HL-60 (cell line): ENCODE results near the gene SLC39A6.
A peak's percentile ranks its signal among the peaks of the same experiment; 100 is the strongest.
"Not testable (repeated sequence)": the region's sequence is repeated elsewhere in the genome, so short reads cannot be mapped to it uniquely, and the experiment has no call there.

Experiments used
- DNase-seq, 2 experiments: peaks; one replicate each; pipeline ENCODE4 v3.0.0-alpha.2; 2010 to 2020; ENCODE audit warnings: low read depth in 1 of 2, low spot score in 1 of 2
- H3K27ac ChIP-seq: fragments of 250-450 bp; sonication (Bioruptor Pico); replicated peaks from 2 replicates; pipeline ENCODE4 v1.5.1; 2020; ENCODE audit warnings: mild to moderate bottlenecking, moderate library complexity
- H3K27me3 ChIP-seq: fragments of 250-450 bp; sonication (Bioruptor Pico); 2 replicates; pipeline ENCODE4 v1.5.1; 2021; ENCODE audit warnings: mild to moderate bottlenecking, moderate library complexity; ENCODE audit not compliant: insufficient read depth, poor library complexity, severe bottlenecking
- H3K4me3 ChIP-seq: replicated peaks from 2 replicates; pipeline ENCODE4 v1.5.1; 2011; ENCODE audit warnings: mild to moderate bottlenecking, control low read depth, low read length; ENCODE audit not compliant: insufficient read depth
- GABPA ChIP-seq: IDR thresholded peaks from 2 replicates; pipeline ENCODE4 v1.6.1; 2012; ENCODE audit warnings: low read depth
- POLR2AphosphoS5 ChIP-seq: IDR thresholded peaks from 2 replicates; pipeline ENCODE4 v1.6.1; 2012; ENCODE audit warnings: low read depth
- SPI1 ChIP-seq: IDR thresholded peaks from 2 replicates; pipeline ENCODE4 v1.6.1; 2012; ENCODE audit warnings: low read depth, mild to moderate bottlenecking, borderline replicate concordance
- TF ChIP-seq, protein P1 (sequence below): IDR thresholded peaks from one replicate; pipeline ENCODE4 v1.5.1; 2011; ENCODE audit warnings: low read length, control low read depth, inconsistent platforms; ENCODE audit not compliant: insufficient read depth
- TF ChIP-seq, protein P2 (sequence below): IDR thresholded peaks from 2 replicates; pipeline ENCODE4 v1.6.1; 2012; ENCODE audit warnings: low read depth; ENCODE audit not compliant: insufficient replicate concordance

The SLC39A6 gene

DNA sequence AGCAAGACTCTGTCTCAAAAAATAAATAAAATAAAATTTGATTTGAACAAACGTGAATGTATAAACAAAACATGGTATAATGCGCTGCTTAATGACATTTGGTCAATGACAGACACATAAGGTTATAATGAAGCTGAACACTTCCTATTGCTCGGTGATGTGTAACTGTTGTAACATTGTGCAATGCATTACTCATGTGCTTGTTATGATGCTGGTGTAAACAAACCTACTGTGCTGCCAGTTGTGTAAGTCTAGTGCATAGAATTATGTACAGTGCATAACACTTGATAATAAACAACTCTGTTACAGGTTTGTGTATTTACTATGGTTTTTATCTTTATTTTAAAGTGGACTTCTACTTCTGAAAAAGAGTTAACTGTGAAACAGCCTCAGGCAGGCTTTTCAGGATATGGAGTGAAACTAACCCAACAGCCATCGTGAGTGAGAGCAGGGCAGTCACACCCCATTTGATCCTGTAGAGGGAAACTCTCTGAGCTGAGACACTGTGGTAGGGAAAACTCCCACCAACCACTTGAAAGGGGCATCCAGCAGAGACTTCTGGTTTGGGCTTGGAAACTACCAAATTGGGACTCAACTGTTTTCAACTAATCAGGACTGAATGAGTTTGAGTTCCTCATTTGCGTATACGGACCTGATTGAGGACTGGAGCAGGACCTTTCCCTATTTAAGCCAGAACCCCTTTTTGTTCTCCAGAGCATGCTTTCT is 53.1 kb downstream of the SLC39A6 start:
- Histone ChIP-seq H3K27me3 (no peaks in the 10 kb centered on the region), H3K4me3 (no peak overlapping the region), H3K27ac (no peak overlapping the region)
- peak; percentile 58 to 82 for DNase-seq
- TF ChIP-seq, protein P1, sequence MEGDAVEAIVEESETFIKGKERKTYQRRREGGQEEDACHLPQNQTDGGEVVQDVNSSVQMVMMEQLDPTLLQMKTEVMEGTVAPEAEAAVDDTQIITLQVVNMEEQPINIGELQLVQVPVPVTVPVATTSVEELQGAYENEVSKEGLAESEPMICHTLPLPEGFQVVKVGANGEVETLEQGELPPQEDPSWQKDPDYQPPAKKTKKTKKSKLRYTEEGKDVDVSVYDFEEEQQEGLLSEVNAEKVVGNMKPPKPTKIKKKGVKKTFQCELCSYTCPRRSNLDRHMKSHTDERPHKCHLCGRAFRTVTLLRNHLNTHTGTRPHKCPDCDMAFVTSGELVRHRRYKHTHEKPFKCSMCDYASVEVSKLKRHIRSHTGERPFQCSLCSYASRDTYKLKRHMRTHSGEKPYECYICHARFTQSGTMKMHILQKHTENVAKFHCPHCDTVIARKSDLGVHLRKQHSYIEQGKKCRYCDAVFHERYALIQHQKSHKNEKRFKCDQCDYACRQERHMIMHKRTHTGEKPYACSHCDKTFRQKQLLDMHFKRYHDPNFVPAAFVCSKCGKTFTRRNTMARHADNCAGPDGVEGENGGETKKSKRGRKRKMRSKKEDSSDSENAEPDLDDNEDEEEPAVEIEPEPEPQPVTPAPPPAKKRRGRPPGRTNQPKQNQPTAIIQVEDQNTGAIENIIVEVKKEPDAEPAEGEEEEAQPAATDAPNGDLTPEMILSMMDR: no peak
- no peak for TF ChIP-seq GABPA
- TF ChIP-seq, protein P2, sequence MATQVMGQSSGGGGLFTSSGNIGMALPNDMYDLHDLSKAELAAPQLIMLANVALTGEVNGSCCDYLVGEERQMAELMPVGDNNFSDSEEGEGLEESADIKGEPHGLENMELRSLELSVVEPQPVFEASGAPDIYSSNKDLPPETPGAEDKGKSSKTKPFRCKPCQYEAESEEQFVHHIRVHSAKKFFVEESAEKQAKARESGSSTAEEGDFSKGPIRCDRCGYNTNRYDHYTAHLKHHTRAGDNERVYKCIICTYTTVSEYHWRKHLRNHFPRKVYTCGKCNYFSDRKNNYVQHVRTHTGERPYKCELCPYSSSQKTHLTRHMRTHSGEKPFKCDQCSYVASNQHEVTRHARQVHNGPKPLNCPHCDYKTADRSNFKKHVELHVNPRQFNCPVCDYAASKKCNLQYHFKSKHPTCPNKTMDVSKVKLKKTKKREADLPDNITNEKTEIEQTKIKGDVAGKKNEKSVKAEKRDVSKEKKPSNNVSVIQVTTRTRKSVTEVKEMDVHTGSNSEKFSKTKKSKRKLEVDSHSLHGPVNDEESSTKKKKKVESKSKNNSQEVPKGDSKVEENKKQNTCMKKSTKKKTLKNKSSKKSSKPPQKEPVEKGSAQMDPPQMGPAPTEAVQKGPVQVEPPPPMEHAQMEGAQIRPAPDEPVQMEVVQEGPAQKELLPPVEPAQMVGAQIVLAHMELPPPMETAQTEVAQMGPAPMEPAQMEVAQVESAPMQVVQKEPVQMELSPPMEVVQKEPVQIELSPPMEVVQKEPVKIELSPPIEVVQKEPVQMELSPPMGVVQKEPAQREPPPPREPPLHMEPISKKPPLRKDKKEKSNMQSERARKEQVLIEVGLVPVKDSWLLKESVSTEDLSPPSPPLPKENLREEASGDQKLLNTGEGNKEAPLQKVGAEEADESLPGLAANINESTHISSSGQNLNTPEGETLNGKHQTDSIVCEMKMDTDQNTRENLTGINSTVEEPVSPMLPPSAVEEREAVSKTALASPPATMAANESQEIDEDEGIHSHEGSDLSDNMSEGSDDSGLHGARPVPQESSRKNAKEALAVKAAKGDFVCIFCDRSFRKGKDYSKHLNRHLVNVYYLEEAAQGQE: no peak
- TF ChIP-seq POLR2AphosphoS5: no peak
- TF ChIP-seq SPI1: no peak

DNA sequence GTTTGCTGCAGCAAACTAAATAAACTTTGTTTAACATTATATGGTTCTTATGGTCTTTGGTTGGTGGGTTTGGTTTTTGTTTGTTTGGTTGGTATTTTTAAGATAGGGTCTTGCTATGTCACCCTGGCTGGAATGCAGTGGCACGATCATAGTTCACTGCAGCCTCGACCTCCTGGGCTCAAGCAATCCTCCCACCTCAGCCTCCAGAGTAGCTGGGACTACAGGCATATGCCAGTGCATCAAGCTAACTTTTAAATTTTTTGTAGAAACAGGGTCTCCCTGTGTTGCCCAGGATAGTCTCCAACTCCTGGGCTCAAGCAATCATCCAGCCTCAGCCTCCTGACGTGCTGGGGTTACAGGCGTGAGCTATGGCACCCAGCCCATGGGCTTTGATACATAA is 54.7 kb downstream of the SLC39A6 start:
- no peak for DNase-seq
- Histone ChIP-seq H3K27me3 (no peaks in the 10 kb centered on the region), H3K27ac (no peak overlapping the region), H3K4me3 (no peak overlapping the region)
- TF ChIP-seq POLR2AphosphoS5 (no peak), GABPA (no peak)
- TF ChIP-seq, protein P1: no peak
- TF ChIP-seq, protein P2: no peak

DNA sequence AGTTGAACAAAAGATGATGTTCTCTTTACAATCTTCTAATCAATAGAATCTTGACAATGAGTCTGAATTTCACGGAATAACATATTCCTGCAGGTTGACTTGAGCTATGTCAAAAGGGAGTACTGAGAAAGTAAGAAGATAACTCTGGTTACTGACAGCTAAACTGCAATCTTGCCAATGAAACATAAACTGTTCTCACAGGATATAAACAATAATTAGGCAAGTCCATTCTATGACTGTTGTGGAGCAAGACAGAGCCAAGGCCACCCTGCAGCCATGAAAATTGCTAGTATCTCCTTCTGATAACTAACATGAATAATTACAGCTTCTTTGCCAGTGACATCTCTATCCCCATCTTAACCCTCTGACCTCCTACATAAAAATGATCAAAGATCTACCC is 55.5 kb downstream of the SLC39A6 start:
- no peak overlapping the region for H3K4me3 ChIP-seq
- no peak for TF ChIP-seq POLR2AphosphoS5
- TF ChIP-seq SPI1: no peak
- no peak for DNase-seq
- H3K27ac ChIP-seq: no peak overlapping the region
- H3K27me3 ChIP-seq: no peaks in the 10 kb centered on the region

DNA sequence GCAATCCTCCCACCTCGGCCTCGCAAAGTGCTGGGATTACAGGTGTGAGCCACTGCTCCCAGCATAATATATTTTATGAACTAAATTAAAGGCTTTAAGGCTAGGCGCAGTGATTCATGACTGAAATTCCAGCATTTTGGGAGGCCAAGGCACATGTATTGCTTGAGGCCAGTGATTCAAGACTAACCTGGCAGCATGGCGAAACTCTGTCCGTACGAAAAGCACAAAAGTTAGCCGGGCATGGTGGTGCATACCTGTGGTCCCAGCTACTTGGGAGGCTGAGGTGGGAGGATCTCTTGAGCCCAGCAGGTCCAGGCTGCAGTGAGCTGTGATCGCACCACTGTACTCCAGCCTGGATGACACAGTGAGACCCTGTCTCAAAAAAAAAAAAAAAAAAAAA is 56.7 kb downstream of the SLC39A6 start:
- not testable (repeated sequence) for H3K4me3 ChIP-seq, H3K27ac ChIP-seq, H3K27me3 ChIP-seq

DNA sequence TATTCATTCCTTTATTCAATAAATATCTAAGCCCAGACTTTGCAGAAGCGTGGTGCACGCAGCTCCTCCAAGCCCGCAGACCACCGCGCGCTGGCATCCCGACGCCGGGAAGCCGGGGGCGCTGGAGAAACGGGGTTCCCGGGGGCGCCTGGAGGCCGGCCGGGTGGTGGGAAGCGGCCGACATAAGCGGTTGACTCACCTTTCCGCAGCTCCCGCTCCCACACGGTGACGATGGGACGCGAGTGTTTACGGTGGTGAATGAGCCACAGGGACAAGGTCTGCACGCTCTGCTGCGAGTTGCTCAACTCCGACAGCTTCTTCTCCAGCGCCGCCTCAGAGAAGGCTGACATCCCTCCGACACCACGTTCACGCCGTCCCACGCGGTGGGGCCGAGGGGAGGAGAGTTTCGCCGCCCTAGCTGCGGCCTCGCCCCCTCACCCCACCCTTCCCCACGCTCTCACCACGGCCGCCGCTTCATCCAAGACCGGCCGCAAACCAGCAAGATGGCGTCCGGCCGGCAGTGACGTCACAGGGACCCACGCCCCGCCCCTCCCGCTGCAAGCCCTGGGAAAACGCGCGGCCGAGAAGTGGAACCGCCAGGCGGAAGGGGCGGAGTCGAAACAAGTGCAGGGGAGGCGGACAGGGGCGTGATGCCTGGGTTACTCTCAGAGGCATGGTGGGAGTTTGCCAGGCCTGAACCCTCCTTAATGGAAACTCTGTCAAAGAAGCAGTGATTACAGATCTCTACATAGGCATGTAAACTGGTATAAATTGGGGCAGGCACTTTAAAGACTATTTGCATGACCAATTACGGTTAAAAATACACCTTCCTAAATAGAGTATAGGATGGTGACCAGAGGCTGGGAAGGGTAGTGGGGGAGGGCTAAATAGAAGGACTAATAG is 61.8 kb downstream of the SLC39A6 start, which contains the start of gene RPRD1A:
Gene RPRD1A (minus strand): TSS at position 505 of the 903 bp plus-strand sequence. CDS start 155 bp downstream, at position 350.
- DNase-seq: peak; percentile 93 to 99
- Histone ChIP-seq H3K27ac (peak within 1 kb of the TSS; percentile 90), H3K27me3 (no peaks in the 10 kb centered on the region), H3K4me3 (peak within 1 kb of the TSS; percentile 97)
- TF ChIP-seq GABPA (peak; percentile 67), POLR2AphosphoS5 (peak; percentile 93), SPI1 (peak; percentile 31; the same call in 1 of the 2 replicates)
- TF ChIP-seq, protein P1: no peak

More for the DNA sequence above, 56.7 kb downstream of the SLC39A6 start:
- DNase-seq: not testable (repeated sequence)
